HG02759 (cell line): ENCODE data around the gene APOBEC3C.
"Not testable (repeated sequence)": the region's sequence is repeated elsewhere in the genome, so short reads cannot be mapped to it uniquely, and the experiment has no call there.

ENCODE experiments used
- ATAC-seq: cut with Tn5 transposase; IDR thresholded peaks from one replicate; pipeline ENCODE4 v1.9.1; 2021; ENCODE audit warnings: mild to moderate bottlenecking, moderate library complexity; ENCODE audit not compliant: unreplicated experiment

APOBEC3C gene

GRCh38 chr22:38981992-38982927 lies 31.8 kb upstream of the APOBEC3C start, which contains the start of gene APOBEC3B:
TSS of gene APOBEC3B (plus strand) at chr22:38982347. CDS start at chr22:38982454, 107 bp downstream.
- peak; percentile 57 for ATAC-seq

DNA sequence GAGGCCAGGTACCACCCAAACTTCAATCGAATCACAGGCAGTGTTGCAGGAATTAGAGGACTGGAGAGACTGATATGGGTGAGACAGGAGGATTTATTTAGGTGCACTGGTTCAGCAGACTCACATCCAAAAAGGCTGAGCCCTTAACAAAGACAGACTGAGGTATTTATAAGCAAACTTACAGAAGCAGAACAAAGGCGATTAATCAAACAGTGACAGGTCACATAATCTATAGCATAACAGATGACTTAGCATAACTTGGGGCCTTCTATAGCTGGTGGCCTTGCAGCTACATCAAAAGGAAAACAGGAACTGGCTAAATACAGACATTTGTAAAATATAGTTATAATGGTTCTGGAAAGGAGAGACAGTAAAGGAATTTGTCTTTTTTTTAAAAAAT lies 29.8 kb upstream of the APOBEC3C start:
- ATAC-seq: no peak

DNA sequence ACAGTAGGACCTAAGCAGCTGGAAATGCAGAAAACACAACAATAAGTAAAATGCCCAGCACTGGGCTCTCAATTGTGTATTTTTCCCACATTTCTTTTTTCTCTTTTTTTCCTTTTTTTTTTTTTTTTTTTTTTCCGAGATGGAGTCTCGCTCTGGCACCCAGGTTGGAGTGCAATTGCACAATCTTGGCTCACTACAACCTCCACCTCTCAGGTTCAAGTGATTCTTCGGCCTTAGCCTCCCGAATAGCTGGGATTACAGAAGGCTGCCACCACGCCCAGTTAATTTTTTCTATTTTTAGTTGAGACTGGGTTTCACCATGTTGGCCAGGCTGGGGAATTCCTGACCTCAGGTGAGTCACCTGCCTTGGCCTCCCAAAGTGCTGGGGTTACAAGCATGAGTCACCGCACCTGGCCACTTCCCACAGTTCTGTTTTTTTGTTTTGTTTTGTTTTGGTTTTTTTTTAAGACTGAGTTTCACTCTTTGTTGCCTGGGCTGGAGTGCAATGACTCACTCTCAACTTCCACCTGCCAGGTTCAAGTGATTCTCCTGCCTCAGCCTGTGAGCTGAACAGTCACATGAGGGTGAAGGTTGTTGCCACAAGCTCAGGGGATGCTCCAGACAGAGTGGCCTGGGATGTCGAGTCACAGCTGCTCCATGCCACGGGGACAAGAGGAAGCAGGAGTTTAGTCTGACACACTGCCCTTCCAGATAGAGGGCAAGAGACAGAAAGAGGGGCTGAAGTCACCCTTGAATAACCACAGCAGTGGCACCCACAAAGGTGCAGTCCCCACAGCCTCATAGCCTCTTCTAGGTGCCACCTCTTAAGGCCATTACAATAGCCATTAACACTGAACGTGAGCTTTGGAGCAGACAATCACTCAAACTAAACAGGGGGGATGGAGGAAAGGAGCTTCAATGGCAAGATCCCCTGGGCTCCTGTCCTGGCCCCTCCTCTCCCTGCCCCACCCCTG lies 29.0 kb upstream of the APOBEC3C start:
- ATAC-seq: peak; percentile 73

- ATAC-seq: no peak
Measured at GRCh38 chr22:38986629-38987028, 27.4 kb upstream of the APOBEC3C start.

DNA sequence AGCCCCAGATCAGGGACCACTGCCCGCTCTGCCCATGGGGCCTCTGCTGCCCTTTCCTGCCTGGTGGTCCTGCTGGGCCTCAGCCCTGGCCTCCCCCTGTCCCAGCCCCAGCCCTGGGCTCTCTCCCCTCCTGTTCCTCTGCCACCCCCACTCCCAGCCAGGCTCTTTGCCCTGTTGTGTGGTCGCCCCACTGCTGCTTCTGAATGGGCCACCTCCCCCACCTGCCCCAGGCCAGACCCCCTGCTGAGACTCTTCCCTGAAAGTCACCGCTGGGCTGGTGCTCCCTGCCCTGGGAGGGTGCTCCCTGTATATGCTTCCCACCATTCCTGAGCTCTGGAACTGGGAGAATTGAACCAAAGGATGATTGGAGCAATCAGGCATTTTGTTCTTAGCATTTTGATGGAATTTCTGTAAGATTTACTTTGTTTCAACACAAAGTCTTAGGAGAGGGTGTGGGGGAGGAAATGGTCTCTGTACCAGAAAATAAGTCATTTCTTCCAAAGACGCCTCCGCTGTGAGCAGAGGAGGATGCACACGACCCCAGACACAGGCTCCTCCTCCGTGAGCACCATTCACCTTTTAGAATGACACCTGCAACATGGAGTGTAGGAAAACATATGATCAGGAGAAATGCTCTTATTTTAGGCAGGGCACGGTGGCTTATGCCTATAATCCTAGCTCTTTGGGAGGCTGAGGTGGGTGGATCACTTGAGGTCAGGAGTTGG lies 26.7 kb upstream of the APOBEC3C start:
- no peak for ATAC-seq

- ATAC-seq: no peak
Measured at GRCh38 chr22:38989466-38989865, 24.6 kb upstream of the APOBEC3C start.

DNA sequence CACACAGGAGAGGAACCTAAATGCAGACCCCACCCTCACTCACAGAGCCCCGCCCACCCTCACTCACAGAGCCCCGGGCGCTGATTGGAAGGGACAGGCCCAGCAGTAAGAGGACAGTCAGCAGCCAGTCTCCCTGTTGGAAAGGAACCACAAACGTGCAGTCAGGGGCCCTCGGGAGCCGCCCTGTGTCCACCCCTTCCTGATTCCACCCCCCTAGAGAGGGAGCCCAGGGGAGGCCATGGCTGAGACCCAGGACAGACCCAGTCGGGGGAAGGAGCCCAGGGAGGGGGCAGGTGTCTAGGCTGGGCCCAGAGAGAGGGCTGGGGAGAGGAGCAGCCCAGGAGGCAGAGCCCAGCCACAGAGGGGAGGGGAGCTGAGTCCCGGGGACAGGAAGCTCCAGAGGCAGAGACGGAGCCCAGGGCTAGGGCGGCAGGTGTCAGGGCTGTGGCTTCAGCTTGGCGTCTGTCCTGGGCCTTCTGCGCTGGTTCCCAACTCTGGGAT lies 21.1 kb upstream of the APOBEC3C start:
- ATAC-seq: not testable (repeated sequence)

DNA sequence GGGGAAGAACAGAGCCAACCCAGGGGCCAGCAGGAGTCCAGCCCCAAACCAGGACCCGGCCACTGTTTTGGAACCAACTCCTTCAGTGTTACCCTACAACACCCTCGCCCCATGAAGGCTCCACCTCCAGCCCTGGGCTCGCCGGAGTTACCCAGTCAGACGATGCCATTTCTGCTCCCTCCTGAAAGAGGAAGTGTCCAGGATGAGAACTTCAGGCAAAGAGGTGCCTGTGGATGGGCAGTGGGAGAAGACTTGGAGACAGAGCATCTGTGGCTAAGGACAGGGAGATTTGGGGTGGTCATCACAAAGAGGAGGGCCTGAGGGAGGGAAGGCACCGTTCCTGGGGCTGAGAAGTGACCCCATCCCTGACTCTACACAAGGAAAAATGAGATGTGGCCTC lies 18.0 kb upstream of the APOBEC3C start:
- ATAC-seq: no peak

DNA sequence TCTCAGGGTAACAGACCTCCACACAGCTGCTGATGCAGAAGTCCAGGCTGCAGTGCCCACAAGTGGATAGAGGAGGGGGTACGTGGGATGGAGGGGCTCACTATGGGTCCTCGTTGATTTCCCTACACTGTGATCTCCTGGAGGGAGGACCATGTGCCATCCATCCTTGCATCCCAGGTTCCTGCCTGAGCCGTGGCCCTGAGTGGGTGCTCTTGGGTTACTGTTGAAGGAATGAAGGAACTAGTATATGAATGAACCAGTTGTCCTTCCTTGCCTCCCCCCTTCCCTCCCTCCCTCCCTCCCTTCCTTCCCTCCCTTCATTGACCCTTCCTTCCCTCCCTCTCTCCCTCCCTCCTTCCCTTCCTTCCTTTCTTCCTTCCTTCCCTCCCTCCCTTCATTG lies 16.5 kb upstream of the APOBEC3C start:
- ATAC-seq: no peak

DNA sequence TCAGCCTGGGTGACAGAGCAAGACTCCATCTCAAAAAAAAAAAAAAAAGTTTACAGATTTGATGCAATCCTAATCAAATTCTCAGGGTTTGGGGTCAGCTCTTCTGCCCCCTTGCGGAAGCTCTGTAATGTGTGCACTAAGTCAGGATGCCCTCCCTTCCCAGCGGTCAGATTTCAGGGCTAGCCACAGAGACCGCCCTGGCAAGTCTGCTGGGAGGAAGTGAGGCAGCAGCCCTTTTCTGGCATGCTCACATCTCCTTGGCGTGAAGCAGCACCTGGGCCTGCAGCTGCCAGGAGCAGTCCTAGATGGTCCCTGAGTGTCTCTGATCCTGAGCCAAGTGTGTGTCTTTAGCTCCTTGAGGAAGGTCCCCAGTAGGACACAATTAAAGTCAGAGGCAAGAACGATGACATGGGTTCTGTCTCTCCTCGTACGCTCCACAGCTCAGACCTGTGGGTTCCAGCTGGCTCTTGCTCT lies 10.9 kb upstream of the APOBEC3C start:
- peak; percentile 65 for ATAC-seq

DNA sequence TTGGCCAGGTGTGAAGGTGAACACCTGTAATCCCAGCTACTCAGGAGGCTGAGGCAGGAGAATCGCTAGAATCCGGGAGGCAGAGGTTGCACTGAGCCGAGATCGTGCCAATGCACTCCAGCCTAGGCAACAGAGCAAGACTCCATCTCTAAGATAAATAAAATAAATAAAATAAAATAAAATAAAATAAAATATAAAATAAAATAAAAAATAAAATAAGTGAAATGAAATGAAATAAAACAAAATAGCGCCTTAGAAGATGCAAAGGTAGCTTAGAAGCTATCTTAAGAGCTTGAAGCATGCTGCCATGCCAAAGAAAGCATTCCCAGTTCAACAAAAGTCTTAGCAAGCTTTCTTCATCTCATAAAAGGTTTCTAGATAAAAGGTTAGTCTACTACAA lies 6.9 kb upstream of the APOBEC3C start:
- no peak for ATAC-seq

GRCh38 chr22:39008271-39008850 lies 5.7 kb upstream of the APOBEC3C start:
- ATAC-seq: not testable (repeated sequence)

DNA sequence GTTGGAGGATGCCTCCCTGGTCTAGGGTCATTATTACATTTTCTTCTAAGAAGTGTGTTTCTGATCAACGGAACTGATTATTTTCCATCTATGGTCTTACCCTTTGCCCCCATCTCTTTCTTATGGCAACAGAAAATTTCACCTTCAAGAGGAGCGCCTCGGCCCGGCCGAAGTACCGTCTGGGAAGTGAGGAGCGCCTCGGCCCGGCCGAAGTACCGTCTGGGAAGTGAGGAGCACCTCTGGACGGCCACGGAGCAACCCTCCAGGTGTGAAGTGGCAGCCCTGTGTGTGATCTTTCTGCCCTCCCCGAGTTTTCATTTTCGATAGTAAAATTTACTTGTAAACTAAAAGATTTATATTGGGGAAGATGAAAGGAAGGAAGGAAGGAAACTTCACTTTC lies 3.1 kb upstream of the APOBEC3C start:
- no peak for ATAC-seq

- ATAC-seq: no peak
Measured at GRCh38 chr22:39012533-39013511, 1.2 kb upstream of the APOBEC3C start.

- not testable (repeated sequence) for ATAC-seq
Measured at GRCh38 chr22:39013561-39013941, 506 bp upstream of the APOBEC3C start.

- ATAC-seq: not testable (repeated sequence)
Measured at GRCh38 chr22:39014723-39015121, 665 bp downstream of the APOBEC3C start.

GRCh38 chr22:39016592-39016991 lies 2.5 kb downstream of the APOBEC3C start:
- ATAC-seq: no peak

DNA sequence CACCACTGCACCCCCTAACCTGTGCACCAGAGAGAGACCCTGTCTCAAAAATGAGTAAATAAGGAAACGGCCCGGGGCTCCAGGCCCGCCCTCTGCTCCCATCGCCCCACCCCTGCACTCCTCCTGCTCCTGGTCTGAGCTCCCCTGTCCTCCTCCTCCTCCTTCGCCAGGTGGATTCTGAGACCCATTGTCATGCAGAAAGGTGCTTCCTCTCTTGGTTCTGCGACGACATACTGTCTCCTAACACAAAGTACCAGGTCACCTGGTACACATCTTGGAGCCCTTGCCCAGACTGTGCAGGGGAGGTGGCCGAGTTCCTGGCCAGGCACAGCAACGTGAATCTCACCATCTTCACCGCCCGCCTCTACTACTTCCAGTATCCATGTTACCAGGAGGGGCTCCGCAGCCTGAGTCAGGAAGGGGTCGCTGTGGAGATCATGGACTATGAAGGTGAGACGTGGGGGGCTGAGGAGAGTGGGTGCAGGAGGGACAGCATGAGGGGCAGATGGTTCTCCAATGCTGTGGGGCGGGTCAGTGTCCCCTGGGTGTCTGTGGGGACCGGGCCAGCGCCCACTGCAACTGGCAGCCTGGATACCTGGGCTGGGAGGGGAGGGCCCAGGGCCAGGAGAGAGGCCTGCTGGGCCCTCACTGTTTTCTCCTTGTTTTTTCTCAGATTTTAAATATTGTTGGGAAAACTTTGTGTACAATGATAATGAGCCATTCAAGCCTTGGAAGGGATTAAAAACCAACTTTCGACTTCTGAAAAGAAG lies 3.7 kb downstream of the APOBEC3C start:
- no peak for ATAC-seq
